ENCODE measurements around the gene INPP4B.

Gene INPP4B

GRCh38 chr4:142721187-142721586 is 124.9 kb downstream of the INPP4B start:
- no peak for DNase-seq

GRCh38 chr4:142719854-142720541 is 126.1 kb downstream of the INPP4B start:
- DNase-seq: no peak

GRCh38 chr4:142718981-142719380 is 127.1 kb downstream of the INPP4B start:
- no peak for DNase-seq

GRCh38 chr4:142715727-142716126 is 130.4 kb downstream of the INPP4B start:
- DNase-seq: no peak

- DNase-seq: no peak
Measured at GRCh38 chr4:142713282-142714030, 132.6 kb downstream of the INPP4B start.

GRCh38 chr4:142708231-142708630 is 137.9 kb downstream of the INPP4B start:
- no peak for DNase-seq

- no peak for DNase-seq
Measured at GRCh38 chr4:142707401-142707800, 138.7 kb downstream of the INPP4B start.

GRCh38 chr4:142706381-142706780 is 139.7 kb downstream of the INPP4B start:
- DNase-seq: no peak

GRCh38 chr4:142705820-142706219 is 140.3 kb downstream of the INPP4B start:
- no peak for DNase-seq

GRCh38 chr4:142703694-142704309 is 142.3 kb downstream of the INPP4B start:
- no peak for DNase-seq

- DNase-seq: no peak
Measured at GRCh38 chr4:142701017-142701416, 145.1 kb downstream of the INPP4B start.

- DNase-seq: no peak
Measured at GRCh38 chr4:142700531-142700930, 145.6 kb downstream of the INPP4B start.

GRCh38 chr4:142698552-142698951 is 147.5 kb downstream of the INPP4B start:
- no peak for DNase-seq

- no peak for DNase-seq
Measured at GRCh38 chr4:142697928-142698327, 148.2 kb downstream of the INPP4B start.

GRCh38 chr4:142697320-142697719 is 148.8 kb downstream of the INPP4B start:
- no peak for DNase-seq

- DNase-seq: no peak
Measured at GRCh38 chr4:142696334-142697122, 149.6 kb downstream of the INPP4B start.

GRCh38 chr4:142690406-142691163 is 155.5 kb downstream of the INPP4B start:
- no peak for DNase-seq

GRCh38 chr4:142687547-142688275 is 158.4 kb downstream of the INPP4B start:
- DNase-seq: no peak

GRCh38 chr4:142686081-142686480 is 160.0 kb downstream of the INPP4B start:
- no peak for DNase-seq

- DNase-seq: no peak
Measured at GRCh38 chr4:142683997-142684396, 162.1 kb downstream of the INPP4B start.

- DNase-seq: no peak
Measured at GRCh38 chr4:142683503-142683902, 162.6 kb downstream of the INPP4B start.

GRCh38 chr4:142671516-142671915 is 174.6 kb downstream of the INPP4B start:
- DNase-seq: no peak

Measured in activated CD4-positive, alpha-beta T cell treated with anti-CD3 and anti-CD28 coated beads for 1 hour (primary cell).